Jurkat, Clone E6-1 (cell line): ENCODE results near the gene FBXL4.

Source experiments
- DNase-seq: peaks from one replicate; pipeline ENCODE4 v3.0.0-alpha.2; 2011; ENCODE audit warnings: low read depth, low spot score
- H3K4me3 ChIP-seq: 2 replicates; pipeline ENCODE4 v1.5.1; 2011; ENCODE audit warnings: mild to moderate bottlenecking, low read length, control low read depth, moderate library complexity

Gene FBXL4

GRCh38 chr6:98843271-98844243, 104.2 kb downstream of the FBXL4 start:
- no peak for DNase-seq
- H3K4me3 ChIP-seq = no peak overlapping the region

DNA sequence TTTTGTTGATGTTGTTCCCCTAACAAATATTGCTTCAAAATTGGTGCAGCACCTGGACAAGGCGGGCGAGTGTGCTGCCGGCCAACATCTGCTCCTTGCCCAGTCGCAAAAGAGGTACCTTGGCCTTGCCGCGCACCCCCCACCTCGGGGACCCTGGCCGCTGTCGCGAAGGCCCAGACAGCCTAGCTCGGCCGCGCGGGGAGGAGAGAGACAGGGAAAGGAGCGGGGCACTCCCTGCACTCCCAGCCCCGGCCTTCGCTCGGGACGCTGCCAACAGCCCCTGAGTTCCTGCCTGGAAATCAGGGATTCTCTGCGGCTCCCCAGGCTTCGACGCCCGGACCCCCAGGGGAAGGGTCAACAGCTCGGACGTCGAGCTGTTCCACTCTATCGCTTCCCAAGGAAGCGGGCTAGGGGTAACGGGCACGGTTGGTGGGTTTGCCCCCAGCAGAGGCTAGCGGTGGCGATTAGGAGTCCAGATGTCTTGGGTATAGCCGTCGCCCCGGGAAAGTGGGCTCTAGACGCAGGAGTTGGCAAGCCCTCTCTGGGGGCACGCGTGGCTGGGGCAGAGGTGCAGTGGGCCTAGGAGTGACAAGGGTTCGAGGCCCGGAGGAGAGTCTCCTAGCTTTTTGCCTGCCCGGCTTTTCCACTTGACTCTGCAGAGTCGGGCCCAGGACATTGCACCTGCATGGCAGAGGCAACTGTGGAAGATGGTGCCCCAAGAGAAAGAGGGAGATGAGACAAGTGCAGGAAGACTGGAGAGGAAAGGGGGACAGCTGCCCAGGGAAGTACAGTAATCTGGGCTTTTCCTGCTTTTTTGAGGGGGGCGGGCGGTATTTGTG, 105.2 kb downstream of the FBXL4 start:
- H3K4me3 ChIP-seq = no peak overlapping the region
- DNase-seq = no peak

GRCh38 chr6:98841621-98842341, 106.0 kb downstream of the FBXL4 start:
- no peak overlapping the region for H3K4me3 ChIP-seq
- no peak for DNase-seq

- H3K4me3 ChIP-seq = no peak overlapping the region
- no peak for DNase-seq
These were observed 106.7 kb downstream of the FBXL4 start for GRCh38 chr6:98840996-98841513.

DNA sequence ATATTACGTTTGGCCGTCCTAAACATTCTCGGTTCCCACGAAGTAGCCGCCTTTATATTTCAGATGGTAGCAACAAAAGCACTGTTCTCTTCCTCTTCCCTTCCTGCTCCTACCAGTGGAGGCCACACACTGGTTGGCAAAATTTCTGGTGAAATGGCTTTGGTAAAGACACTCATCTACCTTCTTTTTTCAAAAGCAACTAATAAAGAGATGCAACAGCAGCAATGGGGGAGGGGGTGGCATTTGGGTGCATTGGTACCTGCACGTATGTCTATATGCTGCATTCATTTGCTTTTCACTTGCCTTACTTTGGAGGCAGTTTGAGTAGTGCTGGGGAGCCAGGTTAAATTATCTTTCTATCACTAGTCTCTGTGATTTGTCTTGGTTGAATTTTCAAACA, 107.4 kb downstream of the FBXL4 start:
- no peak overlapping the region for H3K4me3 ChIP-seq
- no peak for DNase-seq

DNA sequence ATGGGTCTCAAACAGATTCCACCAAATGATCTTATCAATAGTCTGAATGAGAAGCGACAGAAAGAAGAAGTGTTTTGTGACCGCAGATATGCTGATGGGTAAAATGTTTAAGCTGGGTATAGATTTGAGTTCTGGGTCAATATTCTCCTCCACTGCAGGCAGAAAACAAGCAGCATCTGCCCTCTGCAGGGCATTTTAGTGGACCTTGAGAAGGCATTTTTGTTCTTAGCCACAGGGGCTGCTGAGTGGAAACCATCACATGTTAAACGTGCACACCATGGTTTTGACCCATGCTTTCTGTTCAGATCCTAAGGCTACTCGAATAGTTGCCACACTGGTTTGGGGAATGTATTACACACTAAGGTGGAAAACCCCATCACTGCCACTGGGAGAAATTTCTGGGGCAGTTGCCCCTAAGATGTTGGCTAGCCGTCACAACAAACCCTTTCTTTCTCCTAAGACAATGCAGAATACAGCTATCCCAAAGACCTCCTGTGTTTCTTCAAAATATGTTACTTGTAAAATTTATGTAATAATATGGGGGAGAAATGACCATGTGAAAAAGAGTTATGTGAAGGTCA, 107.9 kb downstream of the FBXL4 start:
- no peak overlapping the region for H3K4me3 ChIP-seq
- no peak for DNase-seq

DNA sequence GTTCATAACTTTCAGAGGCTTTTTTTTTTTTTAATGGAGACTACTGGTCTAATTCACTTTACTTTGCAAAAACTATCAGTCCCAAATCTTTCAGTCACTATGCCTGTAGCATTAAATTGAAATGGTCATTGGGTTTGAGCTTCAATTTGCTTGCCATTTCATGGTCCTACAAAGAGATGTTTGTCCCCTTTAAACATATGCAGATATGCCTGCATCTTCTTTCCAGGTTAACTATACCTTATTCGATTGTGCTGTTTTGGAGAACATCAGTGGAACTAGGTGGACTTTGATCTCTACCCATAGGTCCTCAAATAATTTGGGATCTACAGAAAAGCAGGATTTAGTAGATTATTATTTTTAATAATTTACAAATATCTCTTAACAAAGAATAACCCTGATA, 108.8 kb downstream of the FBXL4 start:
- no peak overlapping the region for H3K4me3 ChIP-seq
- DNase-seq = no peak

DNA sequence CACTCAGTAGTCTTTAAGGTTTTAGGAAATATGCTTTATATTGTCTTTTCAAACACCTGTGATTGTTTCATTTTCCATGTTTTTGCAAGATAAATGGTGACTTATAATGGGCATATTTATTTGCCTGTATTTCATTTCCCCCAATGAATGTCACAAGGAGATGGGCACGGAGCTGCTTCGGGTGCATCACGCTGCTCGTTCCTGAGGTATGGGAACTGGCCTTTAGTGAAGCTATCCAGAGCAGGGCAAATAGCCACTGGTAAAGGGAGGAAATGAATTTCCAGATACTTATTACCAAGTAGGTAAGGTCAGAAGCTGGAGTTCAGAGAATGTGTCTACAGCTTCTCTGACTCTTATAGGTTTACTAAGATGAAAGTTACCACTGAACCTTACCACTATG, 109.7 kb downstream of the FBXL4 start:
- no peak for DNase-seq
- no peak overlapping the region for H3K4me3 ChIP-seq

GRCh38 chr6:98836962-98837944, 110.5 kb downstream of the FBXL4 start:
- H3K4me3 ChIP-seq = no peak overlapping the region
- no peak for DNase-seq

- DNase-seq = no peak
- peak overlapping the region; percentile 60 for H3K4me3 ChIP-seq
These were observed 111.5 kb downstream of the FBXL4 start for GRCh38 chr6:98836025-98836961.

DNA sequence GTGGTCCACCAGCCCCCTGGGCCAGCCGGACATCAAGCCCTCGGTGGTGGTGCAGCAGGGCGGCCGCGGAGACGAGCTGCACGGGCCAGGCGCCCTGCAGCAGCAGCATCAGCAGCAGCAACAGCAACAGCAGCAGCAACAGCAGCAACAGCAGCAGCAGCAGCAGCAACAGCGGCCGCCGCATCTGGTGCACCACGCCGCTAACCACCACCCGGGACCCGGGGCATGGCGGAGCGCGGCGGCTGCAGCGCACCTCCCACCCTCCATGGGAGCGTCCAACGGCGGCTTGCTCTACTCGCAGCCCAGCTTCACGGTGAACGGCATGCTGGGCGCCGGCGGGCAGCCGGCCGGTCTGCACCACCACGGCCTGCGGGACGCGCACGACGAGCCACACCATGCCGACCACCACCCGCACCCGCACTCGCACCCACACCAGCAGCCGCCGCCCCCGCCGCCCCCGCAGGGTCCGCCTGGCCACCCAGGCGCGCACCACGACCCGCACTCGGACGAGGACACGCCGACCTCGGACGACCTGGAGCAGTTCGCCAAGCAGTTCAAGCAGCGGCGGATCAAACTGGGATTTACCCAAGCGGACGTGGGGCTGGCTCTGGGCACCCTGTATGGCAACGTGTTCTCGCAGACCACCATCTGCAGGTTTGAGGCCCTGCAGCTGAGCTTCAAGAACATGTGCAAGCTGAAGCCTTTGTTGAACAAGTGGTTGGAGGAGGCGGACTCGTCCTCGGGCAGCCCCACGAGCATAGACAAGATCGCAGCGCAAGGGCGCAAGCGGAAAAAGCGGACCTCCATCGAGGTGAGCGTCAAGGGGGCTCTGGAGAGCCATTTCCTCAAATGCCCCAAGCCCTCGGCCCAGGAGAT, 112.4 kb downstream of the FBXL4 start:
- DNase-seq = no peak
- peak overlapping the region; percentile 60 for H3K4me3 ChIP-seq

DNA sequence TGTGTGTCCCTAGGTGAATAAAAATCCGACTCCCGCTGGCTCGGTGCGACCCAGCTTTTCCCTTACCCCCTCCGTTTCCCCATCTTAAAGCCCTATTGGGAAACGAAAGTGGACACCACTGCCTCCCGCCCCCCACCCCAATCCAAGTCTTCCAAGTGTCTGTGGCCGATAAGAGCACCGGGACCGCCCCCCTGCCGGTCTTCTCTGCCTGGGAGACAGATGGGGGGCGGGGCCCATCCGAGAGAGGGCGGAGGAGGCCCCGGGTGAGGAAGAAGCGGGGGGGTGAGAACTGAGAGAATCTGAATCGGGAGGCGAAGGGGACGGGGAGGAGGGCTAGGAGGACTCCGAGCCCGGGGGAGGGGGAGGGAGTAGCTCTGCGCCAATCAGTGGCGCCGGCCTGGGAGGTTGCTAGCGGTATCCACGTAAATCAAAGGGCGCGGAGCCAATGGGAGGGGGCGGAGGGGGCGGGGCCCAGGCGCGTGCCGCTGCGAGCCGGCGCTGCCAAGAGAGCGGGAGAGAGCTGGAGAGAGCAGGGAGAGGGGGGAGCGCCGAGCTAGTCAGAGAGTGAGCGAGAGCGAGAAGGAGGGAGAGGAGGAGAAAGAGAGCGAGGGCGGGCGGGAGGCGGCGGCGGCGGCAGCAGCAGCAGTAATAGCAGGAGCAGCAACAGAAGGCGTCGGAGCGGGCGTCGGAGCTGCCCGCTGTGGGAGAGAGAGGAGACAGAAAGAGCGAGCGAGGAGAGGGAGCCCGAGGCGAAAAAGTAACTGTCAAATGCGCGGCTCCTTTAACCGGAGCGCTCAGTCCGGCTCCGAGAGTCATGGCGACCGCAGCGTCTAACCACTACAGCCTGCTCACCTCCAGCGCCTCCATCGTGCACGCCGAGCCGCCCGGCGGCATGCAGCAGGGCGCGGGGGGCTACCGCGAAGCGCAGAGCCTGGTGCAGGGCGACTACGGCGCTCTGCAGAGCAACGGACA, 113.4 kb downstream of the FBXL4 start, which contains the start of gene POU3F2:
TSS of gene POU3F2 (plus strand) at position 515 of the 972 bp plus-strand sequence. CDS start at position 815, 300 bp downstream.
- peak; percentile 96 for DNase-seq
- H3K4me3 ChIP-seq = peak within 1 kb of the TSS; percentile 61

DNA sequence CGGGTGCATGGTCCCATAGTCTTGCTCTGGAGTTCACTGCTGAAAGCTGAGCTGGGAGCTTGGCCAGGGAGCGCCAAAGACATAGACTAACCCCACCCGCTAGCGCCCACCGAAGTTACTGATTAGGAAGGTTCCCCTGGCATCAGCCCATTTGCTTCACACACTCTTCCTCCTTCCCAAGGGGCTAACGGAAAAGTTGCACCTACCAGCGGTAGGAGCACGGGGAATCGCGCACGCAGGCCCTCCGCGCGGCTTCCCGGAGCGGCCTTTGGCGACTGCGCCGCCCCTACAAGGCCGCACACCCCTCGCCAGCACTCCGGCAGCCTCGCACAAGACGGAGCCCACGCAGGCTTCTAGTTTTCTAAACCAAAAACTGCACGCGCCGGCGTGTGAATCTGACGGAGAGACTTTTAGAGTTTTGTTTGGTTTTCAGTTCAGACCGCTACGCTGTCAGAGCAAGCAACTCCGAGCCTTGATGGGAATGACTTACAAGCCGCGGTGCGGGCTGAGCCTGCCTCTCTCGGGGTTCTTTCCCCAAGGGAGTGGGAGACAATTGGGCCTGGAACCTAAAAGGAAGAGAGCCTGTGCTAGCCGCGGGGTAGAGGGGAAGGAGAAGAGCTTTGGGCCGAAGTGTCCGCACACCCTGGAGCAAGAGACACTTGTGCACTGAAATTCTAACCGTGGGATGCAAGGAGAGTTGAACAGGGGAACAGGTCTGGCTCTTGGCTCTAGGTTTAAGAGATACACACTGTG, 114.3 kb downstream of the FBXL4 start:
- H3K4me3 ChIP-seq = peak overlapping the region; percentile 61
- DNase-seq = peak; percentile 38

GRCh38 chr6:98833057-98833306, 114.8 kb downstream of the FBXL4 start:
- no peak for DNase-seq
- H3K4me3 ChIP-seq = peak overlapping the region; percentile 61
